ENCODE measurements around the gene MYO3B.

- TF ChIP-seq FOXM1 (IDR thresholded peaks at IDR 0.05; ENCODE audit: borderline replicate concordance) (no peak), ARNT (IDR thresholded peaks at IDR 0.05) (no peak), CTBP1 (IDR thresholded peaks at IDR 0.05; ENCODE audit: borderline replicate concordance) (no peak), PKNOX1 (IDR thresholded peaks at IDR 0.05) (no peak)
Observed at GRCh38 chr2:170504810-170505145, 326.8 kb downstream of the MYO3B start.
